Activated CD8-positive, alpha-beta memory T cell treated with anti-CD3 and anti-CD28 coated beads for 24 hours (primary cell): ENCODE data around the gene BIRC5.

Source experiments
- DNase-seq: peaks from one replicate; pipeline ENCODE4 v3.0.0-alpha.2; 2020

BIRC5 gene

DNA sequence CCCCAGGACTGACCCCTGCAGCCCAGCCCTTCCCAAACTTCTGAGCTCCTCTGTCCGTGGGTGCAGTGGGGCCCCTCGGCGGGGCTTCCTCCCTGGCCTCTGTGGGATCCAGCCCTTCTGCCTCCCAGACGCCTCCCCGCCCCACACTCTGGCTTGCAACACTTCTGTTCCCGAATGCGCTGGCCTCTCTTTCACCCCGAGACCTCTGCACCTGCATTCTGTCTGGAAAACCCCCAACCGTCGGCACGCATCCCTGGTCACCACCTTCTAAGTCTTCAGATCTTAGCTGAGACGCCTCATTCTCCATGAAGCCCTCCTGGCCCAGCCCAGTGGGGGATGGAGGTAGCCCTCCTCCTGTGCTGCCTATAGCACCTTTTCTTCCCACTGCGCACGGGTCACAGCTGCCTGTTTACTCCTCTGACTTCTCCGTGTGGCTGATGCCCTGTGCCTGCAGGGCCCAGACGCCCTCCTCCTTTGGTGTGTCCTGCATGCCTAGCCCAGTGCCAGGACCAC lies 43.8 kb downstream of the BIRC5 start:
- DNase-seq = no peak

DNA sequence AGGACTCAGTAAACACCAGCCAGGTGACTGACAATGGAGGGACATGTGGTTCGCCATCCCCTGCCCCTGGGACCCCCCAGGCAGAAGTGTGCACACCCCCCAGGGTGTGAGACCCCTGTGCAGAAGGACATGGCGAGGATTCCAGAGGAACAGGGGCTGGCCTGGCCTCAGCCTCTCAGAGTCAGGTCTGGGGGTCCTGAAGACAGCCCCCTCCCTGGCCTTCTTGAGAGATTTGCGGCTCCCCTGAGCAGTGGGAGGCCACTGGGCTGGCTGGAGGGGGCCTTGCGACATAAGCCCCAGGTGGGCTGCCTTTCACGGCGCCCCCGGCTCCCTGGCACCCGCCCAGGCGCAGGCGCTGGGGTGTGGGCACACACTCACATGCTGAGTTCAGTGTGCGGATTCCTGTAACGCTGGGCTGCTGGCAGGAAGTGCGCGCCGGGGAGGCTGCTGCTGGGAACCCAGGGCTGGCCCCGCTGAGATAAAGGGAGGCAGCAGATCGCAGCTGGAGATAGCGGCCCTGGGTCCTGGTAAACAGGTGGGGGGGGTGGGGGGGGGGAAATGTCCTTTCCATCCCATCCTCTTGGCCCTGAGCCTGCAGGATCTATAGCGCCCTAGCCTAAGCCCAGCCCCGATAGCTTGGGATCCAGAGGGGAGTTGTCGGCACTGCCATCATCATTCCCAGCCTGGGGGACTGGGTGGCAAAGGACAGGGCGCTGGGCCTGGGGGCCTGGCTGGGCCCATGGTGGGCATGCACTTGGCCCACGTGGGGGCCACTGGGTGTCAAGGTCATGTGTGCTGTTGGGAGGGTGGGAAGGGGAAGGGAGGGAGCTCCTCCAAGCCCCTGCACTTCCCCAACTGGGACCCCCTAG lies 44.5 kb downstream of the BIRC5 start:
- peak; percentile 84 for DNase-seq

DNA sequence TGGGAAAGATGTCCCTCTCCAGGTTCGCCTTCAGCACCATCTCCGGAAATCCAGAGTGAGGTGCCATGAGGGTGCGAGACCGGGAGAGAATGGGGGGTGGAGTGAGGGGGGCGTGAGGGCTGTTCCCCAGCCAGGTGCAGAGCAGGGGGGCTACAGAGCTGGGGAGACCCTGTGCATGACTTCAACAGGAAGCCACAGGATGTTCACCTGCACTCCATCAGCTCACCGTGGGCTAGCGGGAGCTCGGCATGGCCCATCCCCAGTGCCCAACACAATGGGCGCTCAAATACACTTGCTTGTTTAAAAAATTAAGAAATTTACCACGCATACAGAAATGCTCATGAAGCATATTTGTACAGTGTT lies 45.1 kb downstream of the BIRC5 start:
- no peak for DNase-seq

DNA sequence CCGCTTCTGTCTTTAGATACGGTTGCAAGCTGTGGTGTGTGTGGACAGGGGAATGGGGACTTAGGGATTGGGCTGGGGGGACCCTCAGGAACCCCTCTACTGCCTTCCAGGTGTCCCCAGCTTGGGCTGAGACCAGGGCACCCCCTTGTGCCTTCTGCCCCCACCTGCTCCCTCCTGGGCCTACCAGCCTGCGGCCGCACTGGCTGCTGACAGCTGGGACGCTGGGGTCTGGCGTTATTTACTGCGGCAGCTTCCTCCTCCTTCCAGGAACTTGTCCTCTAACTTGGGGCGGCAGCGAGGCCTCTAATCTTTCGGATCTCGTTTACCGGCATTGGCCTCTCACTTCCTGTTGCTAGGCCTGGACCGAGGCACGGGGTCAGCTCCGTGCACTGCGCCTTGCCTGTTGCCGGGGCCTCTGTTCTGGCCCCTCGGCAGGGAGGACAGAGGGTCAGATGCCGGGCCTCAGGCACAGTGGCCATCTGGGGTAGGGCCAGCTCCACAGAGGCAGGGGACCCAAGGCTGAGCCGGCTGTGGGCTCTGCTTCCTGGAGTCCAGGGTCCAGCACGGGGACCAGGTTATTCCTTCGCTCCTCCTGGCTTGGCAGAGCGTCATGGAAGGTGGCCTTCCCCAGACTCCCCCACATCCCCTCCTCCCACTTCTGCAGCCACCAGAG lies 49.1 kb downstream of the BIRC5 start:
- DNase-seq = no peak

DNA sequence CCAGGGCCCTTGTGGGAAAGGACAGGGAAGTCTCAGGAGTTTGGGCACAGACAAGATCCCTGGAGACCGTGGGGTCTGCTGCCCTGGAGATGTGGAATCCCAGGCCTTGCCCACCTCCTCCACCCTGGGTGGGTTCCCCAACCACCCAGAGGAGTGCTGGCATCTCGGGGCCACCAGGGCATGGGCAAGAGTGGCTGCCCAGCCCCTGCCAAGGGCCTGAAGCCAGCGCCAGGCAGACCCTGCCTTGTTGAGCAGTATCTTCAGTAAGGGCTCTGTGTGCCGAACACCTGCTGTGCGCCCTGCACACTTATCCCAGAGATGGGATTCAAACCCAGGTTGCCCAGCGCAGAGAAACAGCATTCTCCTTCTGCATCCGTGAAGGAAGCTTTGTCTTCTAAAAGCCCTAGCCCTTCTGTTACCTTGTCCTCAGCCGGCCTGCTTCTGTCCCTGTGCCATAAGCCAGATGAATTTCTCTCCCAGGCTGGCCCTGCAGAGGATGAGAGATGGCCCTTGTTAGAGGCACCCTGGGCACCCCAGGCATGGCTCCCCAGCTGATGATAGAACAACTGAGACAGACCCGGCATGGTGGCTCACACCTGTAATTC lies 49.8 kb downstream of the BIRC5 start:
- DNase-seq = no peak

DNA sequence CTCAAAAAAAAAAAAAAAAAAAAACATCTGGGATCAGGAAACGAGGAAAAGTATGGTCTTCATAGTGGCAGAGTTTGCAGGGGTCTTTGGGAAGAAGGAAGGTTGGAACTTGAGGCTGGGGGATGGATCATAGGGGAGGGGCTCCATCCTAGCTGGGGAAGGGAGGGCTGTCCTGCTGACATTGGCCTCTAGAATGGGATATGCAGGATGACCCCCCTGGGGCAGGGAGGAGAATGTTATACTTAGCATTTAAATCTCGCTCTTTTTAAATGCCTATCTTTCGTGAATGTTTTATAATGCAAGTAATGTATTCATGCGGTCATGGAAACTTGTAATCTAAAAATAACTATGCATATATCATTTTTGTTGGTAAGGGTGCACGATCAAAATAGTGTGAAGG lies 50.5 kb downstream of the BIRC5 start:
- no peak for DNase-seq

DNA sequence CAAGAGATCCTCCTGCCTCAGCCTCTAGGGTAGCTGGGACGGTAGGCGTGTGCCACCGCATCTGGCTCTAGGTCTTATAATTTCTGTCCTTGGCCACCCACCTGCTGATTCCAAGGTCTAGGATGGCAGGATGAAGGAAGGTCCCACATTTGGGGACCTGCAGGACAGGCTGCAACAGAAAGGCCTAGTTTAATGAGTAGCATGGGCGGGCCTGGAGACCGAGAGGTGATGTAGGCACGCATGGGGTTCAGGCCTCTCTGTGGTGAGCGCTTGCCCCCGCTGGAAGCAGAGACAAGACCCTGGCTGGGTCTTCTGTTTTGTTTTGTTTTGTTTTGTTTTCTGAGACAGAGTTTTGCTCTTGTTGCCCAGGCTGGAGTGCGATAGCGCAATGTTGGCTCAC lies 51.1 kb downstream of the BIRC5 start:
- DNase-seq = no peak

DNA sequence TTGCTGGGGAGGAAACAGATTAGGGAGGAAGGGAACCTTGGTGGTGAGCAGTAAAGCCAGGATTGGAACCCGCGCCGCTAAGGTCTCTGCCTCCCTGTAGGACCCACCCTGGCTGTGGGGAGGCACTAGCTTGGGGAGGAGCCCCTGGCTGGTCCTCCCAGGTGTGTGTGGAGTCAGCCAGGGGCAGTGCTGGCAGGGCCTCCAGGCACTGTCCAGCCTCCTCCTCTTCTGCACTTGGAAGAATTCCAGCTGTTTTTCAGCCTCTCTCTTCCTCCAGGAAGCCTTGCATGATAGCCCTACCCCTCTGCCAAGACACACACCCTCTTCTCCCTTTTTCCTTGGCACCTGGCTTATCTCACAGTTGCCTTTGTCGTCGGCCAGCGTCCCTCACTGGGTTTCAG lies 52.2 kb downstream of the BIRC5 start:
- DNase-seq = no peak

DNA sequence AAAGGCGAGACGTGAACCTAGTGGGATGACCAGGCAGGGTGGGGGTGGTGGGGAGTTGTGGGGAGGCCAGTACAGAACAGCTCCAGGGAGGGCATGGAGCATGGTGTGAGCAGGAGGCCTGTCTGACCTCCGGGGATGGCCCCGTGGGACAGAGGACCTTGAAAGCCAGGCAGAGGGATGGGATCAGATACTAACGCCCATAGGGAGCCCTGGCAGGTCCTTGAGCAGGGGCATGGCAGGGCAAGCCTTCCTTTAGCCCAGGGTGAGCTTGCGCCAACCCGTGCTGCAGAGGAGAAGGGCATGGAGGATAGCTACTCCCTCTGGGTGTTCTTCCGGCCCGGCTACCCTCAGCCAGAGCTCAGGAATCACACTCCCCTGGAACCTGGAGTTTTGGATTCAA lies 52.7 kb downstream of the BIRC5 start:
- DNase-seq = no peak

DNA sequence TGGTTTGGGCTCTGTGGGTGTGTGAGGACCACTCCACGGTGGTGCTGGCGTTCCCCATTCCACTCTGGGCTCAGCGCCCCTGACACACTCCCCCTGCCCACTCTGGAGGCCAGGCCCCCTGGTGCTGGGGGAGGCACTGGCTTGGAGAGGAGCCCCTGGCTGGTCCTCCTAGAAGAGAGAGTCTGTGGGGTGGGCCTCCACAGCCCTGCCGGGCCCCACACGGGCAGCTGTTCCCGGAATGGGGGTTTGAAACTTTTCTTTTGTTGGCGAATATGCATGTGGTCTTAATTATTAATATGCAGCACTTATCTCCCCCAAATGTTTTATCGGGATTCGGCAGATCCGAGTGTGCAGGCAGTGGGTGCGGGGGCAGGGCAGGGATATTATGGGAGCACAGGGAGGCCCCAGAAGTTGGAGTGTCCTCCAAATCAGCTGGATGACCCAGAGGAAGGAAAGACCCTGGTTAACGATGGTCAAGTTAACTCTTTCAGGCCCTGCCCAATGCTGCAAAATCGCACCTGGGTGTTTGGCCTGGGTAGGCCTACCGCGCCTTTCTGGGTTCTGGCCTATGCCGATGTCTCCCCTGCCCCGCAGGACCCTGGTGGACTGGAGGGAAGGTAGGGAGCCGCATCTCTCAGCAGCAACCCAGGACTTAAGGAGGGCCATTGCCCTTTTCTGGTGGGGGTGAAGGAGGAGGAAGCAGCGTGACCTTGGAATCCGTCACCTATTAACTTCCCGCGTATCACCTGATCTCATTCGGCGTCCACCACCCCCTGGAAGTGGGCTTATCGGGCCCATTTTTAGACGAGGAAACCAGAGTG lies 53.4 kb downstream of the BIRC5 start:
- DNase-seq = no peak

DNA sequence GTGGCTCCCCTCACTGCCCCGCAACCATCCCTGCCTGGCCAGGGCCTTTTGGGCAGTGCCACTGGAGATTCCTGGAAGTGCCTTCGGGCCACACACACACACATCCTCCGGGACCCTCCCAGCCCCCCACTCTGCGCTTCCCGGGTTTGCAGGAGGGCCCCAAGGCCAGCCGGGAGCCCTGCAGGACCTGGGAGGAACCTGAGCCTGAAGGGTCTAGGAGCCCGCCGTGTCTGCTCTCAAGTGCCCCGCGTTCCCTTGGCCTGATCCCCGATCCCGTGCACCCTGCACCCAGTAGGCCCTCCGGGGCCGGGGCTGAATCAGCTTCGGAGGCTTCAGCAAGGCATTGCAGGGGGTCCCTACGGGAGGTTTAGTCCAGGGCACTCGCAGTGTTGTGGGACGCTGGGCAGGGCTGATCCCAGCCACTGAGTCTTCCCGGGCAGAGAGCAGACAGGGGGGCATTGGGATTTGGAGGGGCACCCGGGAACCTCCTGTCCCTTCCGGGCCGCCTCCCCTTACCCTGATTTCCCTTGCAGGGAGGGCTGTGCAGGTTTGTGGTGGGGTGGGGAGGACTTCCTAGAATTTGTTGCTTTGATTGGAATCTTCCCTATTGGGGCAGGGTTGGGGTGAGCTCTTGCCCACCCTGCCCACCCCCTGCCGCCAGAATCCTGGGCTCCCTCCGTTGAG lies 54.3 kb downstream of the BIRC5 start:
- DNase-seq = no peak

DNA sequence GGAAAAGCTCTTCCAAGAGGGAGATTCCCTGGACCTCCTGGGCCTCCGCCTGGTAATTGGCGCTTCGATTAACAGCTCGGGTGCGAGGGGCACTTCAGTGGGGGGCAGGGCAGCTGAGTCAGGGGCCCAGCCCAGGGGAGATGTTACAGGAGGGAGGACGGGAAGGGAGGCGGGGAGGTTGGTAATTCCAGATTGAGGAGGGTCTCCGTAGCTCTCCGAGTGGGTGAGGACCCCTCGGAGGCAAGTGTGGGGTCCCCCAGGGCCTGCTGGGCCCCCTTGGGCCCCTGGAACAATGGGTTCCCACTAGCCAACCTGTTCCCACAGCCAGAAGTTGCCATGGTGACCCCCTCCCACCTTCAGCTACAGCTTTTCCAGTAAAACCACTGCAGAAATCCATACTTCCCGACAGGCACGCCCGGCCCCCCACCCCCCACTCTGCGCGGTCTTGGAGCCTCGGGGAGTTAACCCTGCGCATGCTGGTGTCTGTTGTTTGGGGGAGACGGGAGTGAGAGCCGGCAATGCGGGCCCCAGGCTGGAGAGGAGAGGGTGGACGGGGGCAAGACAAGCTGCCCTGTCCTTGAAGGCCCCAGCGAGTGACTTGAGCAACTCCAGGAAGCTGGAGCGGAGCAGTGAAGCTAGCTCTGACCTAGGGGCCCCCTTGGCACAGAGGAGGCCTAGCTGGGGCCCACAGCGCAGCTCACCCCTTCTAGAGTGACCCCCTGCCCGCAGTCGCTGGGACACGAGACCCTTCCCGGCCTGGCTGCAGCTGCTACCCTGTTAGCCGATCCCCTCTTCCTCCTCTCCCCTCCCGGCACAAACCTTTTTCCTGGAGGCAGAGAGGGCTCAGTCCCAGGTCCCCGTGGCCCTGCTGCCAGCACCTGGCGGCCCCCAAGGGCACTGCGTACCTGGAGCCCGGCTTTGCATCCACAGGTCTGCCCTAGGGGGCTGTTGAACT lies 55.2 kb downstream of the BIRC5 start:
- no peak for DNase-seq

DNA sequence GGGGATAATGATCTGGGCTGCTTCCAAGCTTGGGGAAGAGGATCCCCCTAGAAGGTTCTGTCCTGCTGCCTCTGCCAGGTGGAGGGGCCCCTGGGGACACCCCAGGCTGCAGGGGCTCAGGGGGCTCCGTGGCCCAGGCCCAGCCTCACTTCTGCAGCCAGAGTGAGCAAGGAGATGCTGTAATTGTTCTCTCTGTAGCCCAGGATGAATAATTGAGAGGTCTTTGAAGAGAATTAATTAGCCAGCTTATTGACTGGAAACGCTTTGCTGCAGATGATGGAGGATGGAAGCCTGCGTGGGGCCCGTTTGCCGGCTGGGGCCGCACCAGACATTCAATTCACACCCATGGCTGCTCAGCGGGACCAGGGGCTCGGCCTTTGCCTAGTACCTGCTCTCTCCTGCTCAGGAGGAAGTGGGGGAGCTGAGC lies 55.9 kb downstream of the BIRC5 start:
- DNase-seq = no peak

DNA sequence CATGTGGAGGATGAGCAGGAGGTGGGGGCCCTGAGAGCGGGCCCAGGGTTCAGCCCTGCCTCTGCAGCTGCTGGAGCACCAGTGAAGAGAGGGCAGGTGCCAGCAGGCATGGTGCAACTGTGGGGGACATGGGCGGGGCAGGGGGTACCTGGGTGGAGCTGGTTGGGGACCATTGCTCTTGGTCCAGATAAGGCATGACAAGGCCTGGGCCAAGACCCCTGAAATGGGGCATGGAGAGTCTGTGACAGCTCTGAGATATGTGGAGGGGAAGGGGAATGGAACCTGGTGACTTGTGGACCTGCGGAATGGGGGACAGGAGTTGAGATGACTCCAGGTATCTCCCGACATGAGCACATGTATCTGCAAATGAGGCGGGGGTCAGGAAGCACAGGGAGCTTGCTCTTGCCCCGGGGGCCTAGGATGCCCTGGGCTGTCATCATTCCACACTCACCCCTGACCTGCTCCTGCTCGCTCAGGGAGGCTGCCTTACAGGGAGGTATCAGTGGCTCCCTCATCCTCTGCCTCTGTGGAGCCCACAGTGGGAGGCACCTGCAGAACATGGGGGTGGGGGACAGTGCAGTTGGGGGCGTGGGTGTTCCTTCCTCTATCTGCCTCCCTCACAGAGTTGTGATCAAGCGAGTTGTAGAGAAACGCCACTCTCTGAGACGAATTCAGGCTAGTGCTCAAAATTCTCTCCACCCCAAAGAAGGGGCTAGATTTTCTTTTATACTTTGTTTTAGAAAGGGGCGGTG lies 57.5 kb downstream of the BIRC5 start:
- no peak for DNase-seq

DNA sequence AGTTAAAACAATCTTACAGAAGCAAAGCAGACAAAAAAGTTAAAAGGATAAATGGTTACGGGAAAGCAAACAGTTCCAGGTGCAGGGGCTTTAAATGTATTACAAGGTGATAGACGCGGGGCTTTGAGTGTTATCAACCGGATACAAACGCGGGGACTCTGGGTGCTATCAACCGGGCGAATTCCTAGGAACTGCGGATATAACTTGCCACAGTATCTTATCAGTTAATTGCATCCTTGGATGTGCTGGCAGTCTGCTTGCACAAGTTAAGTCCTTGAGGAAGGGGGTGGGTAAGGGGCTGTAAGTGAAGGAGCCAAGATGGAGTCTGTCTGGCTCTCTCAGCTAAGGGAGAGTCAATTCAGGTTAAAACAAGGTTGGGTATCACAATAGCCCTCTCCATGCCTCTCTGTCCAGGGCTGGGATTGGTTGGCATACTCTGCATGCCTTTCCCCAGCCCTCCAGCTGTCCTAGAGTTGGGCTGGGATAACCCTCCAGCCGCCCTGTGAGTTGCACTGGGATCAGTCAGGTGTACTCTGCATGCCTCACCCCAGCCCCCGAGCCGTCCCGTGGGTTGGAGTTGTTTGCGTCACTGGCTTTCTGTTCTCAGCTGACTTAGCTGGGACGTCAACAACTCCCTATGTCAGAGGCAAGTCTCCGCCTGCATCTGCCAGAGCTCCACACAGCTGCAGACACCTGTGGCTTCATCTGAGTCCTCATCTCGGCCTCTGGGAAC lies 58.3 kb downstream of the BIRC5 start:
- DNase-seq = no peak

DNA sequence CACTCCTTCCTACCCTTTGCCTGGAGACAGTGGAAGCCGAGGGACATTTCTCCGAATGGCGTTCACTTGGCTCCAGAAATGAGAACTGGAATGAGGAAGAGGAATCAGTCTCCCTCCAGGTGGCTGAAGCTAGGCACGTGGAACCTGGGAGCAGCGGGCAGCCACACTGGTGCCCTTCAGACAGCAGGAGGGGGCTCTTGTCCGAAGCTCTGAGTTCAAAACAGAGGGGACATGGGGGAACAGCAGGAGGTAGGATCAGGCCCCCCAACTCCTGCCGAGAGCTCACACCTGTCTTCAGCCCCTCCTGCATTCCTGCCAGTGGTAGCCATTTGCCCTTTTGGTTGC lies 58.8 kb downstream of the BIRC5 start:
- DNase-seq = no peak

DNA sequence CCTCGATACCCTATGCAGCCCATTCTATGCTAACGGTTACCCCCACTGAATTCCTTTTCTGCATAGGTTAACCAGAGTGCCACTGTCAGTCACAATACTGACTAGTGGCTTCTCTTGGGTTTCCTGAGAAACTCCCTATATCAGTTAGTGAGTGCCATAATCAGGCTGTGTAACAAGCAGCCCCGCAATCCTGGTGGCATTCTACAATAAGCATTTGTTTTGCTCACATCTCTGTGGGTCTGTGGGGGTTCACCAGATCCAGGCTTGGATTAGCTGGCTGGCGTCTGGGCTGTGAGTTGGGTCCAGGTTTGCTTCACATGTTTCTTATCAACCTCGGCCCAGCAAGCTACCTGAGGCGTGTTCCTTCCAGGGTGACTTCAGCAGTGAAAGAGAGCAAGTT lies 59.8 kb downstream of the BIRC5 start:
- DNase-seq = no peak
